K562 (cell line): ENCODE data around the gene ZFP69B. TPM values are rescaled to one million over a fixed set of nuclear protein-coding genes. Genes with fewer than 3 reads are reported as not detected.

ENCODE experiments used
- ATF6 ChIP-seq: sonication (generic); formaldehyde crosslinking; IDR thresholded peaks from 2 replicates; pipeline ENCODE4 v1.4.0; 2020; ENCODE audit warnings: mild to moderate bottlenecking, missing genetic modification reagents
- BDP1 ChIP-seq: IDR thresholded peaks from 3 replicates; pipeline ENCODE4 v1.6.1; 2011; ENCODE audit not compliant: insufficient read length, insufficient read depth
- CHCHD3 ChIP-seq: fragments of 250-450 bp; sonication (Bioruptor Pico); IDR thresholded peaks from 2 replicates; pipeline ENCODE4 v2.1.2; 2022; ENCODE audit warnings: mild to moderate bottlenecking
- CSDE1 ChIP-seq, 2 experiments: fragments of 450-650 bp; IDR thresholded peaks; 2 replicates each; pipeline ENCODE4 v1.6.1; 2016; ENCODE audit warnings: mild to moderate bottlenecking in 1 of 2
- CTCF ChIP-seq, 3 experiments: IDR thresholded peaks in 2 of 3; conservative IDR thresholded peaks in 1 of 3; 2 replicates each; pipeline ENCODE4 v1.5.1; 2011 to 2012; ENCODE audit warnings: low read length in 3 of 3, mild to moderate bottlenecking in 3 of 3, control low read depth in 2 of 3, improper control_type of control experiment in 1 of 3, inconsistent platforms in 1 of 3, low read depth in 1 of 3, mixed read lengths in 1 of 3, moderate library complexity in 1 of 3; ENCODE audit not compliant: insufficient read depth in 2 of 3
- EZH2 ChIP-seq: IDR thresholded peaks from 2 replicates; pipeline ENCODE4 v1.6.1; 2012; ENCODE audit warnings: low read depth, mild to moderate bottlenecking, inconsistent platforms, low read length, borderline replicate concordance
- NFATC3 ChIP-seq: fragments of 450-650 bp; IDR thresholded peaks from 2 replicates; pipeline ENCODE4 v1.6.1; 2017; ENCODE audit warnings: mild to moderate bottlenecking
- NUFIP1 ChIP-seq: fragments of 450-650 bp; IDR thresholded peaks from 2 replicates; pipeline ENCODE4 v1.6.1; 2018; ENCODE audit not compliant: partially characterized antibody
- TARDBP ChIP-seq: fragments of 450-650 bp; IDR thresholded peaks from 2 replicates; pipeline ENCODE4 v1.6.1; 2016
- ZNF318 ChIP-seq, 2 experiments: fragments of 450-650 bp; IDR thresholded peaks; 2 replicates each; pipeline ENCODE4 v1.6.1; 2016; ENCODE audit warnings: mild to moderate bottlenecking in 2 of 2, borderline replicate concordance in 1 of 2, low read depth in 1 of 2, moderate library complexity in 1 of 2
- ZNF445 ChIP-seq: fragments of 250-450 bp; sonication (Bioruptor Pico); IDR thresholded peaks from 2 replicates; pipeline ENCODE4 v1.4.0; 2020; ENCODE audit warnings: low read depth, mild to moderate bottlenecking, moderate library complexity
- polyA plus RNA-seq, 8 experiments: library from polyadenylated mRNA; depleted of rRNA in 4 of 8; stranded (reverse) in 5 of 8; unstranded in 3 of 8; fragments of >200 nt; fragmentation: Nextera tagmentation in 2 of 8; fragmentation: Illumina TruSeq in 1 of 8; extraction: Ambion mirVana in 2 of 8; extraction: Trizol in 1 of 8; gene quantifications; 2 replicates each; pipeline versions ENCODE4 v1.2.1 to v1.2.3, GENCODE V29; 2011 to 2014; ENCODE audit warnings: inconsistent platforms in 1 of 8, missing spikeins in 1 of 8
- total RNA-seq, 7 experiments: library from RNA; depleted of rRNA in 6 of 7; stranded (reverse); fragments of >200 nt in 6 of 7; fragmentation: Illumina TruSeq in 2 of 7; extraction: Trizol in 2 of 7; gene quantifications; 2 replicates each; pipeline versions ENCODE4 v1.2.1 to v1.2.3, GENCODE V29; 2011 to 2021; ENCODE audit warnings: low replicate concordance in 1 of 7
- TF ChIP-seq, protein P1 (sequence below): fragments of 250-450 bp; sonication (Bioruptor Pico); IDR thresholded peaks from 2 replicates; pipeline ENCODE4 v1.5.0; 2020; ENCODE audit warnings: mild to moderate bottlenecking, borderline replicate concordance

Gene ZFP69B
- total and polyA plus RNA-seq, 9 of the 15 experiments (the other 6 are each of a cell fraction or from before 2014, with no cell fraction given): 1.6 to 10.3 (median 8.4) TPM

DNA sequence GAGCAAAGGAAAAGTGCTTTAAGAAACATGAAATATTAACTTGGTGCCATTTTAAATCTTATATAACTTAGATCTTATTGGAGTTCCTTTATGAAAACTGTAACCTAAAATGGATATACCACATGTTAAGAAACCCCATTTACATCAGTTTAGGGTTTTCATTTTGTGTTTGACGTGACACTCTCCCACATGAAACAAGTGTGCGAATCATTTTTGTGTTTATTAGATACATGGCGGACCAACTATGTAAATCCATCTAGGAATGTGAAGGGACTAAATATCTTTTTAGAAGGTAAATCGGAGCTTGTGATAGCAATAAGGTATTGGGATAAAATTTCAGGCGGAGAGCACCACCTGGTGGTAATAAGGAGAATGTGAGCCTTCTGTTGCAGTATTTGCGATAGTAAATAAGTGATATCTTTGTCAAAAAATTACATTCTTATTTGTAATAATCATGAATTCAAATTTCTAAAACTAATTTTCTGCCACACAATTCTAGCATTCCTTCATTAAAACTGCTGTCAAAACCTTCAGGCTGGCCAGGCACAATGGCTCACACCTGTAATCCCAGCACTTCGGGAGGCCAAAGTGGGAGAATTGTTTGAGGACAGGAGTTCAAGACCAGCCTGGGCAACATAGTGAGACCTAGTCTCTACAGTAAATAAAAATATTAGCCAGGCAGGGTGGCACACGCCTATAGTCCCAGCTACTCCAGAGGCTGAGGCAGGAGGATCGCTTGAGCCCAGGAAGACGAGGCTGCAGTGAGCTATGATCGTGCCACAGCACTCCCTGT, 45.4 kb upstream of the ZFP69B start (continued):
- TF ChIP-seq ZNF318 (IDR thresholded peaks at IDR 0.05; ENCODE audit: borderline replicate concordance in 1 of 2, low read depth in 1 of 2) (no peak), ZNF445 (CRISPR knock-in tag) (no peak), ATF6 (CRISPR knock-in tag) (no peak), CHCHD3 (CRISPR knock-in tag) (no peak), CSDE1 (IDR thresholded peaks at IDR 0.05) (peak in 1 of 2 experiments; percentile 18; a peak in 1 of 4 replicates), TARDBP (no peak), NFATC3 (no peak), BDP1 (no peak), EZH2 (no peak), CTCF (IDR thresholded peaks at IDR 0.05 in 2 of 3, conservative IDR thresholded peaks at IDR 0.05 in 1 of 3; ENCODE audit: insufficient read depth in 2 of 3, low read depth in 1 of 3, low read length in 3 of 3) (peak; percentile 56 to 92 (median 75); a peak in 5 of 6 replicates), NUFIP1 (no peak)
- TF ChIP-seq, protein P1, sequence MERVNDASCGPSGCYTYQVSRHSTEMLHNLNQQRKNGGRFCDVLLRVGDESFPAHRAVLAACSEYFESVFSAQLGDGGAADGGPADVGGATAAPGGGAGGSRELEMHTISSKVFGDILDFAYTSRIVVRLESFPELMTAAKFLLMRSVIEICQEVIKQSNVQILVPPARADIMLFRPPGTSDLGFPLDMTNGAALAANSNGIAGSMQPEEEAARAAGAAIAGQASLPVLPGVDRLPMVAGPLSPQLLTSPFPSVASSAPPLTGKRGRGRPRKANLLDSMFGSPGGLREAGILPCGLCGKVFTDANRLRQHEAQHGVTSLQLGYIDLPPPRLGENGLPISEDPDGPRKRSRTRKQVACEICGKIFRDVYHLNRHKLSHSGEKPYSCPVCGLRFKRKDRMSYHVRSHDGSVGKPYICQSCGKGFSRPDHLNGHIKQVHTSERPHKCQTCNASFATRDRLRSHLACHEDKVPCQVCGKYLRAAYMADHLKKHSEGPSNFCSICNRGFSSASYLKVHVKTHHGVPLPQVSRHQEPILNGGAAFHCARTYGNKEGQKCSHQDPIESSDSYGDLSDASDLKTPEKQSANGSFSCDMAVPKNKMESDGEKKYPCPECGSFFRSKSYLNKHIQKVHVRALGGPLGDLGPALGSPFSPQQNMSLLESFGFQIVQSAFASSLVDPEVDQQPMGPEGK (CRISPR knock-in tag): no peak
